Effector memory CD8-positive, alpha-beta T cell (primary cell): ENCODE measurements around the gene PDLIM4.

Experiments
- ATAC-seq: fragments of 150-1000 bp; cut with Tn5 transposase; replicated peaks from 2 replicates; pipeline ENCODE4 v1.10.0; 2021; ENCODE audit warnings: mild to moderate bottlenecking, moderate library complexity
- DNase-seq, 3 experiments: peaks; one replicate each; pipeline ENCODE4 v3.0.0; 2021
- H3K27ac Mint-ChIP-seq, 2 donors: one replicate each; pipeline ENCODE4 v1.8.0; 2022; ENCODE audit warnings: mild to moderate bottlenecking in 2 of 2, mixed read lengths in 2 of 2, moderate library complexity in 2 of 2
- H3K27me3 Mint-ChIP-seq, 2 donors: one replicate each; pipeline ENCODE4 v1.8.0; 2022; ENCODE audit warnings: mixed read lengths in 2 of 2
- H3K36me3 Mint-ChIP-seq: one replicate; pipeline ENCODE4 v1.8.0; 2022; ENCODE audit warnings: mild to moderate bottlenecking, moderate library complexity, mixed read lengths; ENCODE audit not compliant: insufficient read depth
- H3K4me1 Mint-ChIP-seq, 2 donors: one replicate each; pipeline ENCODE4 v1.8.0; 2022; ENCODE audit warnings: low read depth in 2 of 2, mixed read lengths in 2 of 2
- H3K4me3 Mint-ChIP-seq, 2 donors: one replicate each; pipeline ENCODE4 v1.8.0; 2022; ENCODE audit warnings: mild to moderate bottlenecking in 2 of 2, mixed read lengths in 2 of 2, moderate library complexity in 2 of 2
- H3K9me3 Mint-ChIP-seq, 2 donors: one replicate each; pipeline ENCODE4 v1.8.0; 2022; ENCODE audit warnings: mixed read lengths in 2 of 2

PDLIM4 gene

DNA sequence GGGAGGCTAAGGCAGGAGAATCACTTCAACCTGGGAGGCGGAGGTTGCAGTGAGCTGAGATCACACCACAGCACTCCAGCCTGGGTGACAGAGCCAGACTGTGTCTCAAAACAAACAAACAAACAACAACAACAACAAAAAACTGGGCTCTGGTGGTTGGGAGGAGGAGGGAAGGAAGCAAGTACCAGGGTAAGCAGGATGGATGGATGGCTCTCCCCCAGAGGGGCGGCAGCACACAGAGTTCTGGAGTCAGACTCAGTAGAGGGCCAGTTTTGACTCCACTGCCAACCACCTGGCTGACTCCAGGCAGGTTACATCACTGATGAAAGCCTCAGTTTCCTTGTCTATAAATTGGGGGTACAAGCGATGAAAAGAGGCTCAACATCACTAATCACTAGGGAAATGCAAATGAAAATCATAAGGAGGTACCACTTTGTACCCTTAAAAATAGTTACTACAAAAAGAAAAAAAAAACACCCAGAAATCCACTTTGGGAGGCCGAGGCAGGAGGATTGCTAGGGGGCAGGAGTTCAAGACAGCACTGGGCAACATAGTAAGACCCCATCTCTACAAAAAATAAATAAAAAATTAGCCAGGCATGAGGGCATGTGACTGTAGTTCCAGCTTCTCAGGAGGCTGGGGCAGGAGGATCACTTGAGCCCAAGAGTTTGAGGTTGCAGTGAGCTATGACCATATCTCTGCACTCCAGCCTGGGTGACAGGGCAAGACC is 39.9 kb downstream of the PDLIM4 start:
- Mint-ChIP-seq H3K36me3 (no peaks in the 10 kb centered on the region), H3K9me3 (no peaks in the 10 kb centered on the region), H3K27me3 (peaks cover 0 to 22% of the 10 kb centered on the region in 2 donors), H3K27ac (no peak overlapping the region), H3K4me3 (no peak overlapping the region), H3K4me1 (peaks cover 13 to 17% of the 10 kb centered on the region in 2 donors)
- DNase-seq (no peak), ATAC-seq (no peak)

- ATAC-seq (no peak), DNase-seq (no peak)
- Mint-ChIP-seq H3K27me3 (peaks cover 0 to 22% of the 10 kb centered on the region in 2 donors), H3K4me1 (peaks cover 13% of the 10 kb centered on the region in 2 donors), H3K4me3 (no peak overlapping the region), H3K36me3 (no peaks in the 10 kb centered on the region), H3K9me3 (no peaks in the 10 kb centered on the region), H3K27ac (no peak overlapping the region)
Measured at GRCh38 chr5:132298298-132299212, 41.1 kb downstream of the PDLIM4 start.

DNA sequence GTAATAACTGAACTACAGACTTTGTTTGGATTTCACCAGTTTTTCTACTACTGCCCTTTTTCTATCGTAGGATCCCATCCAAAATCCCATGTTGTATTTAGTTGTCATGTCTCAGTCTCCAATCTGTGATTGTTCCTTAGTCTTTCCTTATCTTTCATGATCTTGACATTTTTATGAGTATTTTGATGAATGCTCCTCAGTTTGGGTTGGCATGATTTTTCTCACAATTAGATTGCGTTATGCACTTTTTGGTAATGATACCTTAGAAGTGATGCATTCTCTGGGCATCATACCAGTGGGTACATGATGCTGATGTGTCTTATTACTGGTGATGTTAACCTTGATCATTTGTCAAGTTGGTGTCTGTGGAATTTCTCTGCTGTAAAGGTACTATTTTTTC is 42.4 kb downstream of the PDLIM4 start:
- Mint-ChIP-seq H3K4me1 (peaks cover 5 to 6% of the 10 kb centered on the region in 2 donors), H3K27ac (no peak overlapping the region)

GRCh38 chr5:132300577-132301343 is 43.3 kb downstream of the PDLIM4 start:
- DNase-seq, result no peak

More for the DNA sequence above, 42.4 kb downstream of the PDLIM4 start:
- H3K9me3 Mint-ChIP-seq, result peaks cover 0 to under 1% of the 10 kb centered on the region in 2 donors
- no peak overlapping the region for H3K4me3 Mint-ChIP-seq
- ATAC-seq (no peak), DNase-seq (no peak)
- peaks cover 0 to 22% of the 10 kb centered on the region in 2 donors for H3K27me3 Mint-ChIP-seq
- H3K36me3 Mint-ChIP-seq, result no peaks in the 10 kb centered on the region

GRCh38 chr5:132301344-132302271 is 44.1 kb downstream of the PDLIM4 start:
- Mint-ChIP-seq H3K36me3 (no peaks in the 10 kb centered on the region), H3K27me3 (peaks cover 0 to 8% of the 10 kb centered on the region in 2 donors), H3K4me3 (no peak overlapping the region), H3K9me3 (peaks cover 0 to 6% of the 10 kb centered on the region in 2 donors), H3K4me1 (no peaks in the 10 kb centered on the region), H3K27ac (no peak overlapping the region)
- DNase-seq (no peak), ATAC-seq (no peak)

More at GRCh38 chr5:132300577-132301343, 43.3 kb downstream of the PDLIM4 start:
- H3K9me3 Mint-ChIP-seq, result peaks cover 0 to 6% of the 10 kb centered on the region in 2 donors
- no peak for ATAC-seq
- H3K27me3 Mint-ChIP-seq, result peaks cover 0 to 16% of the 10 kb centered on the region in 2 donors
- H3K4me1 Mint-ChIP-seq, result no peaks in the 10 kb centered on the region
- H3K4me3 Mint-ChIP-seq, result no peak overlapping the region
- H3K36me3 Mint-ChIP-seq, result no peaks in the 10 kb centered on the region
- no peak overlapping the region for H3K27ac Mint-ChIP-seq

GRCh38 chr5:132302413-132302812 is 44.9 kb downstream of the PDLIM4 start:
- H3K36me3 Mint-ChIP-seq, result no peaks in the 10 kb centered on the region
- no peak for DNase-seq
- ATAC-seq, result no peak
- no peaks in the 10 kb centered on the region for H3K27me3 Mint-ChIP-seq
- H3K9me3 Mint-ChIP-seq, result peaks cover 0 to 6% of the 10 kb centered on the region in 2 donors
- no peaks in the 10 kb centered on the region for H3K4me1 Mint-ChIP-seq
- no peak overlapping the region for H3K4me3 Mint-ChIP-seq
- H3K27ac Mint-ChIP-seq, result no peak overlapping the region

GRCh38 chr5:132303589-132303988 is 46.1 kb downstream of the PDLIM4 start:
- H3K27ac Mint-ChIP-seq, result no peak overlapping the region

GRCh38 chr5:132305420-132305819 is 47.9 kb downstream of the PDLIM4 start:
- peaks cover 0 to 6% of the 10 kb centered on the region in 2 donors for H3K9me3 Mint-ChIP-seq
- no peaks in the 10 kb centered on the region for H3K36me3 Mint-ChIP-seq
- H3K4me1 Mint-ChIP-seq, result no peaks in the 10 kb centered on the region
- H3K4me3 Mint-ChIP-seq, result no peak overlapping the region
- DNase-seq, result no peak
- H3K27ac Mint-ChIP-seq, result no peak overlapping the region
- ATAC-seq, result no peak
- H3K27me3 Mint-ChIP-seq, result no peaks in the 10 kb centered on the region

More at GRCh38 chr5:132303589-132303988, 46.1 kb downstream of the PDLIM4 start:
- Mint-ChIP-seq H3K27me3 (no peaks in the 10 kb centered on the region), H3K4me3 (no peak overlapping the region), H3K9me3 (peaks cover 0 to 6% of the 10 kb centered on the region in 2 donors), H3K4me1 (no peaks in the 10 kb centered on the region), H3K36me3 (no peaks in the 10 kb centered on the region)
- ATAC-seq, result no peak
- no peak for DNase-seq

DNA sequence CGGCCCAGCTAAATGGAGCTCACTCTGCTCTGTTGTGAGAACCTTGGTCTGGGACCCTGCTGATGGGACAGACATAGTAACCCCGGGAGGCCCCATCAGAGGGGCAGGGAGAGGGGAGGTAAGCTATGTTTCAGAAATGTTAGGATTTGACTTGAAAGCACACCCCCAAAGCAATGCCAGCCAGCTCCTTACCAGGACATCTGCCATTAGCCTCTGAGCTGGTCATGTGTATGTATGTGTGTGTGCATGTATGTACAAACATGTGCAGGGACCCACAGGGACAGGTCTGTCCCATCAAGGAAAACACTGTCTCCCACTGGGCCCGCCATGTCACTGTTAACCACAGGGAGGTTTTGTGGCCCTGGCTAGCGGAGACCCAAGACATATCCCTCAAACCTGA is 51.2 kb downstream of the PDLIM4 start:
- ATAC-seq (no peak), DNase-seq (no peak)
- no peaks in the 10 kb centered on the region for H3K4me1 Mint-ChIP-seq
- H3K9me3 Mint-ChIP-seq, result peaks cover 0 to 6% of the 10 kb centered on the region in 2 donors
- H3K36me3 Mint-ChIP-seq, result no peaks in the 10 kb centered on the region
- no peak overlapping the region for H3K27ac Mint-ChIP-seq
- H3K4me3 Mint-ChIP-seq, result no peak overlapping the region
- H3K27me3 Mint-ChIP-seq, result no peaks in the 10 kb centered on the region

DNA sequence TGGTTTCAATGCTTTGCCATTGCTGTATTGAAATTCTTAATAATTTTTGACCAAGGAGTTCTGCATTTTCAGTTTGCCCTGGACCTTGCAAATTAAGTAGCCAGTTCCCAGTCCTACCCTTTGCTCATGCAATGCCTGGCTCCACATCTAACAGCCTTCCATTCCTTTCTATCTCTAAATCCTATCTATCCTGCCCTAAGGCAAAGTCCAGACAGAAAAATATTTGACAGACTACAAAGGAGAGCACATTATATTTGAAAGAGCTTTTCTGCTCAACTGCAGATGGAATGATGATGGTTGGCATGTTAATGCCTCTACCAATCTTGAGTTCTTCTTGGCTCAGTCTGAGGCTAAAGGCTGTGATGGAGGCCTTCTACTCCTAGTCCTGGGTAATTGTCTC is 52.2 kb downstream of the PDLIM4 start:
- ATAC-seq (no peak), DNase-seq (no peak)
- no peaks in the 10 kb centered on the region for H3K27me3 Mint-ChIP-seq
- H3K36me3 Mint-ChIP-seq, result no peaks in the 10 kb centered on the region
- no peak overlapping the region for H3K4me3 Mint-ChIP-seq
- H3K4me1 Mint-ChIP-seq, result no peaks in the 10 kb centered on the region
- peaks cover 0 to 6% of the 10 kb centered on the region in 2 donors for H3K9me3 Mint-ChIP-seq
- no peak overlapping the region for H3K27ac Mint-ChIP-seq

DNA sequence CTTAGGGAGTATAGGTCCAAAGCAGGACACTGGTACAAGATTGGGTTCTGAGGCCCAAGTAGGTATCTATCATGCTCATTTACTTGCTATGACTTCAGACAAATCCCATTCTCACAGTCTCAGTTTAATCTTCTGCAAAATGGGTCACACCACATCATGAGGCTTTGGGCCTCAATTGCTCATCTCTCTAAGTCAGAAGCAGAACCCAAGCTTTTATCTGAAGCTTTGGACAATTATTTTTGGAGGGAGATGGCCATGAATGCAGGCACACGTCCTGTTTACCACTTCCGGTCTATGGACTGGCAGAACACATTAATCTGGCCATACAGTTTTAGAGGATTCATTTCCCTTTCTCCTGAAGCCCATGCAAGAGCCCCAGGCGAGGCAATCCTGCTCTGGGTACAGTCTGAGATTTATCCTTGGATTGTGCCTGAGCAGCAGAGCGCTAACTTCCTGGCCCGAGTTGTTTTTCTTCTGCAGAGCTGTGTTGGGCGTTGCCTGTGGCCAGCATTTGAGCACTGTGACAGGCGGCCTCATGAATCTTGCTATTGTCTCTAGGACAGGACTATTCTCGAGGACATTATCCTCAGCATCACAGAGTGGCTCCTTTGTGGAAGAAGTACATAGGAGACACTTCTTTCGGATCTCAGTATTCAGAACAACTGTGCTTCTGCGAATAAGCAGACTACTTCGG is 52.8 kb downstream of the PDLIM4 start:
- Mint-ChIP-seq H3K9me3 (peaks cover 0 to 2% of the 10 kb centered on the region in 2 donors), H3K4me1 (no peaks in the 10 kb centered on the region), H3K27me3 (no peaks in the 10 kb centered on the region), H3K36me3 (no peaks in the 10 kb centered on the region), H3K27ac (no peak overlapping the region), H3K4me3 (no peak overlapping the region)
- no peak for ATAC-seq
- no peak for DNase-seq

- Mint-ChIP-seq H3K36me3 (no peaks in the 10 kb centered on the region), H3K4me3 (no peak overlapping the region), H3K4me1 (no peaks in the 10 kb centered on the region), H3K27ac (peak overlapping the region in 1 of 2 donors; percentile 17), H3K9me3 (no peaks in the 10 kb centered on the region), H3K27me3 (no peaks in the 10 kb centered on the region)
- ATAC-seq (no peak), DNase-seq (no peak)
Measured at GRCh38 chr5:132313366-132313765, 55.9 kb downstream of the PDLIM4 start.
